Prostate gland (tissue), 2 donors: ENCODE measurements around the gene EQTN.
A peak's percentile ranks its signal among the peaks of the same experiment; 100 is the strongest.

Experiments used
- POLR2A ChIP-seq: fragments of 450-650 bp; IDR thresholded peaks from one replicate; pipeline ENCODE4 v1.6.1; 2016; ENCODE audit warnings: antibody characterized with exemption, mild to moderate bottlenecking
- TF ChIP-seq, protein P1 (sequence below), 4 experiments: fragments of 200-600 bp in 2 of 4; fragments of 450-650 bp in 2 of 4; sonication (generic) in 2 of 4; IDR thresholded peaks; 1 replicate in 3 of 4; 2 replicates in 1 of 4; pipeline ENCODE4 v1.5.1; 2016 to 2019; ENCODE audit warnings: antibody characterized with exemption in 4 of 4, mild to moderate bottlenecking in 2 of 4, moderate library complexity in 2 of 4

DNA sequence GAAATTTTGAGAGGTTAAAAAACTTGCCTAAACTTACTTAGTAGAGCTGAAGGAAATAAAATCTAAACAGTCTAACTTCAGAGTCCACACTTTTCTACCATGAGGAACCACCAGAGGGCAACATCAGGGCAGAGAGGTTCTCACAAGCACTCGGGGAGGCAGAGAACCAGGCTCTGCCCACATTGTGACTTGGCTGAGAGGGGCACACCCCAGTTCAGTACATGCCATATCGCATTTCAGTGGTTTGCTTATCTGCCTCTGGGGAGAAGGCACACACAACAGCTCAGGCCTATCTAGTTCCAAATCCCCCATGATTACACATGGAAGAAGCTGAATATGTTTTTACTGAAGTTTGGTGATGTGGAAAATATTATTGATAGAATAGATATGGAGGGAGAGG, 49.2 kb downstream of the EQTN start:
- TF ChIP-seq, protein P1, sequence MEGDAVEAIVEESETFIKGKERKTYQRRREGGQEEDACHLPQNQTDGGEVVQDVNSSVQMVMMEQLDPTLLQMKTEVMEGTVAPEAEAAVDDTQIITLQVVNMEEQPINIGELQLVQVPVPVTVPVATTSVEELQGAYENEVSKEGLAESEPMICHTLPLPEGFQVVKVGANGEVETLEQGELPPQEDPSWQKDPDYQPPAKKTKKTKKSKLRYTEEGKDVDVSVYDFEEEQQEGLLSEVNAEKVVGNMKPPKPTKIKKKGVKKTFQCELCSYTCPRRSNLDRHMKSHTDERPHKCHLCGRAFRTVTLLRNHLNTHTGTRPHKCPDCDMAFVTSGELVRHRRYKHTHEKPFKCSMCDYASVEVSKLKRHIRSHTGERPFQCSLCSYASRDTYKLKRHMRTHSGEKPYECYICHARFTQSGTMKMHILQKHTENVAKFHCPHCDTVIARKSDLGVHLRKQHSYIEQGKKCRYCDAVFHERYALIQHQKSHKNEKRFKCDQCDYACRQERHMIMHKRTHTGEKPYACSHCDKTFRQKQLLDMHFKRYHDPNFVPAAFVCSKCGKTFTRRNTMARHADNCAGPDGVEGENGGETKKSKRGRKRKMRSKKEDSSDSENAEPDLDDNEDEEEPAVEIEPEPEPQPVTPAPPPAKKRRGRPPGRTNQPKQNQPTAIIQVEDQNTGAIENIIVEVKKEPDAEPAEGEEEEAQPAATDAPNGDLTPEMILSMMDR (IDR thresholded peaks at IDR 0.05), result peak in 2 of 4 experiments; percentile 10 to 28
- no peak for TF ChIP-seq POLR2A
